Mesothelial cell of epicardium (in vitro differentiated cells): Measurements from ENCODE around the gene LPIN1. TPM values are rescaled to one million over a fixed set of nuclear protein-coding genes. Genes with fewer than 3 reads are reported as not detected.

Source experiments
- DNase-seq, 2 experiments: peaks; one replicate each; pipeline ENCODE4 v3.0.0; 2021; ENCODE audit warnings: low spot score in 2 of 2; ENCODE audit not compliant: unreplicated experiment in 2 of 2
- H3K27ac Mint-ChIP-seq: 2 replicates; pipeline ENCODE4 v1.8.0; 2021; ENCODE audit warnings: mixed read lengths
- H3K27me3 Mint-ChIP-seq: 2 replicates; pipeline ENCODE4 v1.8.0; 2021; ENCODE audit warnings: low read depth, mixed read lengths
- H3K36me3 Mint-ChIP-seq: 2 replicates; pipeline ENCODE4 v1.8.0; 2021; ENCODE audit warnings: mixed read lengths
- H3K4me1 Mint-ChIP-seq: 2 replicates; pipeline ENCODE4 v1.8.0; 2021; ENCODE audit warnings: mixed read lengths
- H3K4me3 Mint-ChIP-seq: 2 replicates; pipeline ENCODE4 v1.8.0; 2021; ENCODE audit warnings: mild to moderate bottlenecking, moderate library complexity, mixed read lengths
- H3K9me3 Mint-ChIP-seq: 2 replicates; pipeline ENCODE4 v1.8.0; 2021; ENCODE audit warnings: mixed read lengths
- CTCF ChIP-seq: fragments of 200-600 bp; sonication (generic); IDR thresholded peaks from one replicate; pipeline ENCODE4 v1.5.0; 2021; ENCODE audit warnings: antibody characterized with exemption; ENCODE audit not compliant: unreplicated experiment
- total RNA-seq: library from RNA; stranded (reverse); gene quantifications from 3 replicates; pipeline ENCODE4 v1.2.1, GENCODE V29; 2021

LPIN1 gene, protein sequence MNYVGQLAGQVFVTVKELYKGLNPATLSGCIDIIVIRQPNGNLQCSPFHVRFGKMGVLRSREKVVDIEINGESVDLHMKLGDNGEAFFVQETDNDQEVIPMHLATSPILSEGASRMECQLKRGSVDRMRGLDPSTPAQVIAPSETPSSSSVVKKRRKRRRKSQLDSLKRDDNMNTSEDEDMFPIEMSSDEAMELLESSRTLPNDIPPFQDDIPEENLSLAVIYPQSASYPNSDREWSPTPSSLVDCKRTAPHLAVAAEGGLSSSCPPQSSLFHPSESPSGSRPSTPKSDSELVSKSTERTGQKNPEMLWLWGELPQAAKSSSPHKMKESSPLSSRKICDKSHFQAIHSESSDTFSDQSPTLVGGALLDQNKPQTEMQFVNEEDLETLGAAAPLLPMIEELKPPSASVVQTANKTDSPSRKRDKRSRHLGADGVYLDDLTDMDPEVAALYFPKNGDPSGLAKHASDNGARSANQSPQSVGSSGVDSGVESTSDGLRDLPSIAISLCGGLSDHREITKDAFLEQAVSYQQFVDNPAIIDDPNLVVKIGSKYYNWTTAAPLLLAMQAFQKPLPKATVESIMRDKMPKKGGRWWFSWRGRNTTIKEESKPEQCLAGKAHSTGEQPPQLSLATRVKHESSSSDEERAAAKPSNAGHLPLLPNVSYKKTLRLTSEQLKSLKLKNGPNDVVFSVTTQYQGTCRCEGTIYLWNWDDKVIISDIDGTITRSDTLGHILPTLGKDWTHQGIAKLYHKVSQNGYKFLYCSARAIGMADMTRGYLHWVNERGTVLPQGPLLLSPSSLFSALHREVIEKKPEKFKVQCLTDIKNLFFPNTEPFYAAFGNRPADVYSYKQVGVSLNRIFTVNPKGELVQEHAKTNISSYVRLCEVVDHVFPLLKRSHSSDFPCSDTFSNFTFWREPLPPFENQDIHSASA
- total RNA-seq, result 34.9 to 36.6 TPM (median 36.1 TPM) in 3 replicates

- Mint-ChIP-seq H3K27me3 (no peaks in the 10 kb centered on the region), H3K36me3 (no peaks in the 10 kb centered on the region), H3K27ac (peak within 1 kb of the TSS; percentile 75), H3K4me1 (peaks cover 54% of the 10 kb centered on the region), H3K4me3 (peak within 1 kb of the TSS; percentile 79), H3K9me3 (no peaks in the 10 kb centered on the region)
- TF ChIP-seq CTCF, result no peak
- peak; percentile 80 to 85 for DNase-seq
Measured at GRCh38 chr2:11746376-11746806, at the start of gene LPIN1. Gene LPIN1 (plus strand): TSS chr2:11746632. CDS start chr2:11765542, 18,910 bp downstream.

GRCh38 chr2:11696736-11697102 lies 49.7 kb upstream of the LPIN1 start:
- H3K4me3 Mint-ChIP-seq, result no peak overlapping the region
- H3K27me3 Mint-ChIP-seq, result no peaks in the 10 kb centered on the region
- no peaks in the 10 kb centered on the region for H3K36me3 Mint-ChIP-seq
- DNase-seq, result no peak
- no peak for TF ChIP-seq CTCF
- H3K27ac Mint-ChIP-seq, result no peak overlapping the region
- no peaks in the 10 kb centered on the region for H3K9me3 Mint-ChIP-seq
- H3K4me1 Mint-ChIP-seq, result no peaks in the 10 kb centered on the region

- no peak for TF ChIP-seq CTCF
- DNase-seq, result no peak
- no peaks in the 10 kb centered on the region for H3K36me3 Mint-ChIP-seq
- H3K4me1 Mint-ChIP-seq, result no peaks in the 10 kb centered on the region
- H3K4me3 Mint-ChIP-seq, result no peak overlapping the region
- H3K27me3 Mint-ChIP-seq, result no peaks in the 10 kb centered on the region
- H3K27ac Mint-ChIP-seq, result no peak overlapping the region
- no peaks in the 10 kb centered on the region for H3K9me3 Mint-ChIP-seq
Measured at GRCh38 chr2:11697103-11697871, 49.1 kb upstream of the LPIN1 start.

DNA sequence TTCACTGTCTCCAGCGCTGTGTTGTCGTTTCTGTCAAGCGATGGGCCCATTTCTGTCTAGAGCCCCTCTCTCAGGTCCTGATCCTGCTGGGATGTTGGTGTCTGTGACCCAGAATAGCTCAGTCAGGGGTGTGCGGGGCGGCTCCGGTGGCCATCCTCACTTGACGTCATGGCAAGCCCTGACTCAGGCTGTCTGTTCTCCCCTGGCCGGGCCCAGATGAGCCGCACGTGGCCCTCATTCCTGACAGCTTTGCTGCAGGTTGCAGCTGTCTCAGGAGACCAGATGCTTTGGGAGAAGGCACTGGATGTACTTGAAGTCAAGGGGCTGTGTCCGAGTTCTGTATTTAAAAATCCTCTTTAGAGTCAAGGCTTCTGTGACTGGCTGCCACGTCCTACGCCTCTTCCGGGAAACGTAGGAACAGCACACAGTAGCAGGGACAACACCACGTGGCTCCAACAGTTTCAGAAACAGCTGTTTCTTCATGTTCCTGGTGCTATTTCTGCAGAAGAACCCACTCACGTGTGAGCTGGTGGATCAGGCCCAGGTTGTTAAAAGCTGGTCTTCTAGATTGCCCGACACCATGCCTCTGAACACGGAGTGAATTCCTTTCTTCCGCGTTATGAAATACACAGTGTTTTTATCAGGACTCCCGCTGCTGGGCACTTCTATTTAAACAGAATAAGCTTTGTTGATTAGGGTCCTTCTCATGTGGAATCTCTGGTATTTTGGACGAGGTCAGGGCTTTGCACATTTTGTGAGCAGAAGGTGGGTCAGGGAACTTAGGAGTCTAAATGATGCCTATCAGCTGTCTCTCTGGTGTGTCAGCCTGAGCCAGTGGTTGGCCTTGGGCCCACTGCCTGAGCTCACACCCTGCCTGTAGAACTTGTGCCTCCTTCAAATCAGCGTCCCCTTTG lies 48.2 kb upstream of the LPIN1 start:
- TF ChIP-seq CTCF, result no peak
- no peaks in the 10 kb centered on the region for H3K27me3 Mint-ChIP-seq
- no peak overlapping the region for H3K27ac Mint-ChIP-seq
- DNase-seq, result no peak
- H3K4me1 Mint-ChIP-seq, result no peaks in the 10 kb centered on the region
- H3K9me3 Mint-ChIP-seq, result no peaks in the 10 kb centered on the region
- H3K36me3 Mint-ChIP-seq, result no peaks in the 10 kb centered on the region
- no peak overlapping the region for H3K4me3 Mint-ChIP-seq
